Mammary epithelial cell (primary cell): Measurements from ENCODE around the gene DUSP10.

ENCODE experiments used
- CTCF ChIP-seq, 2 donors: IDR thresholded peaks in 1 of 2; conservative IDR thresholded peaks in 1 of 2; 2 replicates each; pipeline ENCODE4 v1.5.1; 2011 to 2012; ENCODE audit warnings: inconsistent platforms in 2 of 2, low read length in 2 of 2, mild to moderate bottlenecking in 2 of 2, control low read depth in 1 of 2, low read depth in 1 of 2; ENCODE audit not compliant: insufficient read depth in 1 of 2; ENCODE audit errors: extremely low read depth in 1 of 2
- EZH2 ChIP-seq: IDR thresholded peaks from 2 replicates; pipeline ENCODE4 v1.6.1; 2012; ENCODE audit warnings: low read length, inconsistent platforms, borderline replicate concordance

- TF ChIP-seq CTCF (conservative IDR thresholded peaks at IDR 0.05 in 1 of 2, IDR thresholded peaks at IDR 0.05 in 1 of 2; ENCODE audit: extremely low read depth in 1 of 2, insufficient read depth in 1 of 2, low read depth in 1 of 2, low read length in 2 of 2) (no peak), EZH2 (no peak)
Measured at GRCh38 chr1:221735999-221736398, 5.9 kb downstream of the DUSP10 start.
